Adrenal gland (tissue), 19 donors: ENCODE results near the gene JOSD2. TPM values are rescaled to one million over a fixed set of nuclear protein-coding genes. Genes with fewer than 3 reads are reported as not detected.

Experiments
- DNase-seq, 7 donors: peaks; one replicate each; pipeline ENCODE4 v3.0.0-alpha.2; 2019 to 2020
- H3K27ac ChIP-seq, 5 donors: fragments of 200-600 bp; sonication (generic) in 4 of 5; 1 replicate in 3 of 5; 2 replicates in 2 of 5; pipeline versions ENCODE4 v1.5.1 to v1.8.0; 2016 to 2020; ENCODE audit warnings: mild to moderate bottlenecking in 1 of 5
- H3K27me3 ChIP-seq: fragments of 200-600 bp; 2 replicates; pipeline ENCODE4 v1.8.0; 2021
- H3K36me3 ChIP-seq, 2 donors: fragments of 200-600 bp; replicated peaks in 1 of 2; 1 replicate in 1 of 2; 2 replicates in 1 of 2; pipeline versions ENCODE4 v1.5.1 to v1.8.0; 2018 to 2022
- H3K4me1 ChIP-seq, 2 donors: fragments of 200-600 bp; replicated peaks in 1 of 2; 1 replicate in 1 of 2; 2 replicates in 1 of 2; pipeline versions ENCODE4 v1.5.1 to v1.8.0; 2018 to 2021
- H3K4me3 ChIP-seq, 4 donors: fragments of 200-600 bp; sonication (generic) in 3 of 4; one replicate each; pipeline ENCODE4 v1.5.1; 2016 to 2018
- H3K9me3 ChIP-seq, 3 donors: fragments of 200-600 bp; sonication (generic) in 1 of 3; replicated peaks in 1 of 3; 1 replicate in 2 of 3; 2 replicates in 1 of 3; pipeline versions ENCODE4 v1.5.1 to v1.8.0; 2016 to 2021
- CTCF ChIP-seq, 6 experiments: fragments of 450-650 bp in 4 of 6; fragments of 200-600 bp in 2 of 6; sonication (generic) in 1 of 6; IDR thresholded peaks; 1 replicate in 5 of 6; 2 replicates in 1 of 6; pipeline versions ENCODE4 v1.5.1 to v1.8.0; 2016 to 2021; ENCODE audit warnings: antibody characterized with exemption in 6 of 6, mild to moderate bottlenecking in 2 of 6, moderate library complexity in 1 of 6
- POLR2A ChIP-seq, 2 donors: fragments of 450-650 bp; IDR thresholded peaks; one replicate each; pipeline ENCODE4 v1.6.1; 2017; ENCODE audit warnings: antibody characterized with exemption in 2 of 2, mild to moderate bottlenecking in 2 of 2, moderate library complexity in 1 of 2
- WGBS, 4 donors: extraction: QIAGEN DNeasy Blood & Tissue Kit in 2 of 4; methylation state at CpG; one replicate each; pipeline versions ENCODE4 v1.1.5 to v1.1.7; 2013 to 2017; 5-methylcytosine and 5-hydroxymethylcytosine counted together
- intact Hi-C, 2 donors: fragments of 100-400 bp; cut with DNase I; formaldehyde crosslinking; loops; one replicate each; pipeline versions ENCODE4 v1.14.1 to v1.15.0; 2022 to 2023
- long read RNA-seq, 10 donors: library from polyadenylated mRNA in 3 of 10; unstranded in 2 of 10; stranded (forward) in 1 of 10; transcript quantifications; one replicate each; pipeline ENCODE4 v2.0.0 and lab custom pipeline, GENCODE V29; 2021 to 2026
- polyA plus RNA-seq, 3 donors: library from polyadenylated mRNA; stranded (reverse); fragments of 200-250 nt in 2 of 3; fragments of 350-450 nt in 1 of 3; fragmentation: Illumina TruSeq in 1 of 3; extraction: RNeasy Lipid Tissue Mini Kit (QIAGEN cat#74804) in 1 of 3; gene quantifications; one replicate each; pipeline ENCODE4 v1.2.3, GENCODE V29; 2013 to 2014
- total RNA-seq, 9 donors: library from RNA; depleted of rRNA in 4 of 9; stranded (reverse); fragments of >200 nt in 4 of 9; fragments of 120-200 nt in 1 of 9; fragmentation: NEBNext Ultra II Directional in 1 of 9; extraction: Animal tissue kit (Norgen Biotek cat#: 25700) in 1 of 9; gene quantifications; one replicate each; pipeline versions ENCODE4 v1.1.0 to v1.2.4, GENCODE V29; 2013 to 2023
- donor health status: healthy with polysubstance abuse.
- donor health status: Bipolar disorder and iron deficiency.
- donor health status: DM: yes; HTN: yes; CAD: no.
- donor health status: DM: no; HTN: no; CAD: no.
- donor health status: DM: no; HTN: no; CAD: no.
- donor health status: DM: yes; HTN: yes; CAD: no.

JOSD2 gene
- 10 to 100 TPM; 23.2 to 70.9 (median 32.3) TPM for total RNA-seq
- 10 to 100 TPM in 2 of 3 donors, 1 to 10 TPM in 1; 1.2 to 66.4 (median 59.9) TPM for polyA plus RNA-seq
- long read RNA-seq, donor 1, transcript JOSD2-204 (5 exons, 996 nt) = major isoform, 18 of 26 reads
- long read RNA-seq, donor 1, partial matches to known transcripts = 0 of 26 reads
- long read RNA-seq, donor 1, other reads (novel, unspliced or antisense) = 0 of 26 reads
- long read RNA-seq, donor 2, transcript JOSD2-204 (5 exons, 996 nt) = major isoform, 9 of 14 reads
- long read RNA-seq, donor 2, partial matches to known transcripts = 0 of 14 reads
- long read RNA-seq, donor 2, other reads (novel, unspliced or antisense) = 0 of 14 reads
- long read RNA-seq, donor 3, transcript JOSD2-202 (4 exons, 733 nt) = minor isoform, 5 of 13 reads
- long read RNA-seq, donor 3, transcript JOSD2-204 (5 exons, 996 nt) = major isoform, 7 of 13 reads
- long read RNA-seq, donor 3, partial matches to known transcripts = 0 of 13 reads
- long read RNA-seq, donor 3, other reads (novel, unspliced or antisense) = 0 of 13 reads
- long read RNA-seq, donor 4, transcript JOSD2-205 (5 exons, 802 nt) = minor isoform, 5 of 27 reads
- long read RNA-seq, donor 4, transcript JOSD2-204 (5 exons, 996 nt) = major isoform, 19 of 27 reads
- long read RNA-seq, donor 4, partial matches to known transcripts = 0 of 27 reads
- long read RNA-seq, donor 4, other reads (novel, unspliced or antisense) = 1 of 27 reads
- long read RNA-seq, donor 5, transcript JOSD2-205 (5 exons, 802 nt) = minor isoform, 7 of 34 reads
- long read RNA-seq, donor 5, transcript JOSD2-204 (5 exons, 996 nt) = major isoform, 22 of 34 reads
- long read RNA-seq, donor 5, partial matches to known transcripts = 2 of 34 reads
- long read RNA-seq, donor 5, other reads (novel, unspliced or antisense) = 1 of 34 reads
- long read RNA-seq, donor 6, transcript JOSD2-204 (5 exons, 996 nt) = major isoform, 16 of 28 reads
- long read RNA-seq, donor 6, partial matches to known transcripts = 0 of 28 reads
- long read RNA-seq, donor 6, other reads (novel, unspliced or antisense) = 5 of 28 reads
- long read RNA-seq, donor 7, transcript JOSD2-204 (5 exons, 996 nt) = major isoform, 6 of 8 reads
- long read RNA-seq, donor 7, partial matches to known transcripts = 0 of 8 reads
- long read RNA-seq, donor 7, other reads (novel, unspliced or antisense) = 0 of 8 reads
- long read RNA-seq, donor 8, transcript JOSD2-204 (5 exons, 996 nt) = major isoform, 15 of 22 reads
- long read RNA-seq, donor 8, partial matches to known transcripts = 0 of 22 reads
- long read RNA-seq, donor 8, other reads (novel, unspliced or antisense) = 0 of 22 reads
- long read RNA-seq, donor 9, transcript JOSD2-204 (5 exons, 996 nt) = major isoform, 10 of 13 reads
- long read RNA-seq, donor 9, partial matches to known transcripts = 0 of 13 reads
- long read RNA-seq, donor 9, other reads (novel, unspliced or antisense) = 0 of 13 reads
- long read RNA-seq, donor 10, transcript JOSD2-204 (5 exons, 996 nt) = major isoform, 6 of 9 reads
- long read RNA-seq, donor 10, partial matches to known transcripts = 0 of 9 reads
- long read RNA-seq, donor 10, other reads (novel, unspliced or antisense) = 0 of 9 reads

DNA sequence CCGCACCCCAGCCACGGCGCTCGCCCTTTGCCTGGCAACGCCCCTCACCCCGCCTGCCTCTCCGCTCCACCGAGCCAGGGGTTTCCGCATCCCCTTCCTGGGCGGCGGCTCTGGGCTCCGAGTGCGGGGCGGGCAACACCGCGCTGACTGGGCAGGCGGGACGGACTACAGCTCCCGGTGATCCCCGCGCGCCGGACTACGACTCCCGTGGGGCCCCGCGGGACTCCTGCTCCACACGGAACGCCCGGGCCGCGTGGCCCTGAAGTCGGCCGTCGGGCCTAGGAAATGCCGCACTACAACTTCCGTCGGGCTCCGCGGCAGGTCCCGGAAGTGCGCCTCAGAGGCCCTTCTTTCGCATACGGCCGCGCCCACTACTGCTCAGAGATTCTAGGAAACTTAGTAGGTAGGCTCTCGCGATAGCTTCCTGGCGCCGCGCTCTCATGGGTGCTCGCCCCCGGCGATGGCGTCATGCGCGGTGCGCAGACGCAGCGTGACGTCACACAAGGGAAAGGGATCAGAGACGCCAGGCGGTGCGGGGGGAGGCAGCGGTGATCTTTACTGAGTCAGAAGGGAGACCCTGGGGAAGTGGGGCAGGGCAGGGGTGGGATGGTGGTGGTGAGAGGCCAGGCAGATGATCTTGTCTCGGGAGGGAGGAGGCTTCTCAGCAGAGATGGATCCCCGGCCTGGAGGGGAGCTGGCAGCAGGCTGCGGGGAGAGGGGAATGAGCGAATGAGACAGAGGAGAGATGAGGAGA, at the start of gene JOSD2:
TSS of gene JOSD2 (minus strand) at position 123 of the 754 bp plus-strand sequence. CDS start 760 bp downstream, outside the sequence.
- 0 to 2% (median 1%) methylated on average over 16 to 69 of the region's 69 CpGs for WGBS, 4 donors
- Histone ChIP-seq H3K27me3 (no peaks in the 10 kb centered on the region), H3K4me1 (peaks cover 8% of the 10 kb centered on the region in 2 donors), H3K27ac (peak within 1 kb of the TSS in 3 of 5 donors; percentile 11 to 78 (median 77)), H3K4me3 (peak within 1 kb of the TSS; percentile 39 to 76 (median 56)), H3K9me3 (no peaks in the 10 kb centered on the region), H3K36me3 (no peaks in the 10 kb centered on the region)
- intact Hi-C loops = no loop called here
- peak; percentile 33 to 37 for TF ChIP-seq POLR2A (IDR thresholded peaks at IDR 0.05)
- TF ChIP-seq CTCF (IDR thresholded peaks at IDR 0.05) = no peak
- peak; percentile 97 to 100 (median 98) for DNase-seq

- peaks cover 16% of the 10 kb centered on the region for H3K27me3 ChIP-seq
- H3K36me3 ChIP-seq = no peaks in the 10 kb centered on the region
- no peak for DNase-seq
- TF ChIP-seq CTCF (IDR thresholded peaks at IDR 0.05) = no peak
- TF ChIP-seq POLR2A (IDR thresholded peaks at IDR 0.05) = no peak
- no peaks in the 10 kb centered on the region for H3K9me3 ChIP-seq
- no peak overlapping the region for H3K27ac ChIP-seq
- no peak overlapping the region for H3K4me3 ChIP-seq
- 56 to 81% (median 68%) methylated on average over 8 to 10 of the region's 10 CpGs for WGBS, 4 donors
- intact Hi-C loops = no loop called here
- peaks cover 0 to 10% of the 10 kb centered on the region in 2 donors for H3K4me1 ChIP-seq
Measured at GRCh38 chr19:50559636-50560035, 48.6 kb upstream of the JOSD2 start.

DNA sequence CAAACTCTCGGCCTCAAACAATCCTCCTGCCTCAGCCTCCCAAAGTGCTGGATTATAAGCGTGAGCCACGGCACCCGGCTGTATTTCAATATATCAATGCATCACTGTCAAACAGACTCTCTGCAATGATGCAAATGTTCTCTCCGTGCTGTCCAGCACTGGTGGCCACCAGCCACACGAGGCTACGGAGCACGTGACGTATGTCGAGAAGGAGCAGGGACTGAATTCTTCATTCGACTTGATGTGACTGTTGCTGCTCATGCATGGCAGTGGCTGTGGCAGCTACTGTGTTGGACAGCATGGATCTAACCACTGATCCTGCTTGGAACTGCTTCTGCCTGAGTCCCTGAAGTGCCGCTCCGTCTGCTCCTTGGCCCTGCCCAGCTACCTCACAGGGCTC, 47.5 kb upstream of the JOSD2 start:
- H3K4me3 ChIP-seq = no peak overlapping the region
- TF ChIP-seq POLR2A (IDR thresholded peaks at IDR 0.05) (no peak), CTCF (IDR thresholded peaks at IDR 0.05) (no peak)
- H3K27ac ChIP-seq = no peak overlapping the region
- DNase-seq = no peak
- peaks cover 21% of the 10 kb centered on the region for H3K27me3 ChIP-seq
- intact Hi-C loops = no loop called here
- H3K36me3 ChIP-seq = no peaks in the 10 kb centered on the region
- H3K4me1 ChIP-seq = peaks cover 0 to 10% of the 10 kb centered on the region in 2 donors
- WGBS, 4 donors = 84 to 90% (median 86%) methylated on average over 9 to 13 of the region's 13 CpGs
- H3K9me3 ChIP-seq = no peaks in the 10 kb centered on the region
